ENCODE measurements around the gene KLHL42. TPM values are rescaled to one million over a fixed set of nuclear protein-coding genes. Genes with fewer than 3 reads are reported as not detected.

KLHL42 gene
- total RNA-seq, 1 donor from 2014 or later, result 30.0 TPM

- Histone ChIP-seq H3K4me1 (peaks cover 8% of the 10 kb centered on the region), H3K27ac (no peak overlapping the region), H3K9me3 (no peaks in the 10 kb centered on the region), H3K4me3 (no peak overlapping the region), H3K36me3 (peaks cover 0 to 34% of the 10 kb centered on the region in 2 donors), H3K27me3 (no peaks in the 10 kb centered on the region)
- no peak for TF ChIP-seq POLR2AphosphoS5 (IDR thresholded peaks at IDR 0.05; ENCODE audit: insufficient read depth in 1 of 2, low read depth in 1 of 2)
- no peak for TF ChIP-seq CTCF (IDR thresholded peaks at IDR 0.05)
- no peak for TF ChIP-seq POLR2A (IDR thresholded peaks at IDR 0.05)
- DNase-seq (ENCODE audit: extremely low spot score in 2 of 2), result no peak
- intact Hi-C loops (cut with DNase I), result no loop called here
Observed at GRCh38 chr12:27790179-27790578, 10.1 kb downstream of the KLHL42 start.

DNA sequence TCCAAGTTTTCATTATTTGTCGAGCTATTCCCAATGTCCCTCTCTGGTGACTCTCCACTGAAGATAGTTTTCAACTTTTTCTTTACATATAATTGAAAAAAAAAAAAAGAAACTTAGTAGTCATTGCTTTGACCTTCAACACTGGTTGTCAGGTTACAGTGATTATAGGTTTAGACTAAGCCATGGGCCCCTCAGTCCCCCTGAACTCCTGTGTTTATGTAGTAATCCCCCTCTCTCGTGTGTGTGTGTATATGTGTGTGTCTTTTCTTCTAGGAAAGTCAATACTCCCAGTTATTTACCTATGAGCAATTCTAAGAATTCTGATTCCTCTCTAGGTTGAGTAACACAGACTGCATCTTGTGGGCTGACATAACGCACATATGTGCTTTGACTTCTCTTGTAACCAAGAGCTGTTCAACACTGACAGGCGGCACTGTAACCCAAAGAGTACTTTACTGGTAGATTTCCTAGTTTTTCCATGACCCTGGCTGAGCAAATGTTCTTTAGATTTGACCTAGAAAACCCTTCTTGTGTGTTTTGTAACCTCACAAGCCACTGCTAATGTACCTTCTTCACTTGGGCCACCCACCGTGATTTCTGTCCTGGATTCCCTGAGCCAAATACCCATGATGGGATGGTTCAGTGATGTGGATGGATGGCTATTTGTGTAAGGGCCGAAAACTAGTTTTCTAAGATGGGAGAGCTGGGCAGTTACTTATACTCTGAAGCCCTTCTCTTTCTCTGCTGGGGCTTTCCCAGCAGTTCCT is 15.0 kb downstream of the KLHL42 start:
- no peak for TF ChIP-seq CTCF (IDR thresholded peaks at IDR 0.05)
- no peak for TF ChIP-seq POLR2AphosphoS5 (IDR thresholded peaks at IDR 0.05; ENCODE audit: insufficient read depth in 1 of 2, low read depth in 1 of 2)
- no peak for TF ChIP-seq POLR2A (IDR thresholded peaks at IDR 0.05)
- Histone ChIP-seq H3K4me3 (no peak overlapping the region), H3K27me3 (no peaks in the 10 kb centered on the region), H3K9me3 (no peaks in the 10 kb centered on the region), H3K36me3 (peaks cover 0 to 59% of the 10 kb centered on the region in 2 donors), H3K27ac (no peak overlapping the region), H3K4me1 (no peaks in the 10 kb centered on the region)
- intact Hi-C loops (cut with DNase I), result no loop called here
- DNase-seq (ENCODE audit: extremely low spot score in 2 of 2), result no peak

- DNase-seq (ENCODE audit: extremely low spot score in 2 of 2), result no peak
- no peak overlapping the region for H3K4me3 ChIP-seq
- peaks cover 0 to 65% of the 10 kb centered on the region in 2 donors for H3K36me3 ChIP-seq
- no peaks in the 10 kb centered on the region for H3K4me1 ChIP-seq
- no peaks in the 10 kb centered on the region for H3K9me3 ChIP-seq
- intact Hi-C loops (cut with DNase I), result no loop called here
- no peaks in the 10 kb centered on the region for H3K27me3 ChIP-seq
- no peak overlapping the region for H3K27ac ChIP-seq
- TF ChIP-seq POLR2A (IDR thresholded peaks at IDR 0.05) (no peak), POLR2AphosphoS5 (IDR thresholded peaks at IDR 0.05; ENCODE audit: insufficient read depth in 1 of 2, low read depth in 1 of 2) (no peak), CTCF (IDR thresholded peaks at IDR 0.05) (no peak)
Observed at GRCh38 chr12:27796128-27796527, 16.1 kb downstream of the KLHL42 start.

GRCh38 chr12:27797301-27798025 is 17.4 kb downstream of the KLHL42 start:
- H3K4me3 ChIP-seq, result no peak overlapping the region
- no peak for TF ChIP-seq CTCF (IDR thresholded peaks at IDR 0.05)
- intact Hi-C loops (cut with DNase I), result no loop called here
- H3K4me1 ChIP-seq, result no peaks in the 10 kb centered on the region
- no peak for DNase-seq (ENCODE audit: extremely low spot score in 2 of 2)
- H3K27me3 ChIP-seq, result no peaks in the 10 kb centered on the region
- peaks cover 0 to 52% of the 10 kb centered on the region in 2 donors for H3K36me3 ChIP-seq
- H3K27ac ChIP-seq, result no peak overlapping the region
- H3K9me3 ChIP-seq, result no peaks in the 10 kb centered on the region

GRCh38 chr12:27800819-27801218 is 20.8 kb downstream of the KLHL42 start:
- TF ChIP-seq POLR2AphosphoS5 (IDR thresholded peaks at IDR 0.05; ENCODE audit: insufficient read depth in 1 of 2, low read depth in 1 of 2) (no peak), POLR2A (IDR thresholded peaks at IDR 0.05) (no peak), CTCF (IDR thresholded peaks at IDR 0.05) (no peak)
- no peak for DNase-seq (ENCODE audit: extremely low spot score in 2 of 2)
- Histone ChIP-seq H3K9me3 (no peaks in the 10 kb centered on the region), H3K27me3 (no peaks in the 10 kb centered on the region), H3K36me3 (peaks cover 0 to 31% of the 10 kb centered on the region in 2 donors), H3K4me3 (no peak overlapping the region), H3K4me1 (no peaks in the 10 kb centered on the region), H3K27ac (no peak overlapping the region)
- intact Hi-C loops (cut with DNase I), result no loop called here
